PC-9 (cell line): ENCODE data around the gene PIK3C2G. TPM values are rescaled to one million over a fixed set of nuclear protein-coding genes. Genes with fewer than 3 reads are reported as not detected.

ENCODE experiments used
- BruUV-seq: library from RNA; stranded (reverse); fragments of 400-500 nt; replicated peaks from 2 replicates; lab custom pipeline; 2021; lab: Mats Ljungman, UMichigan
- CTCF ChIA-PET: fragments of 300-600 bp; sonication (Branson Sonifier 250); formaldehyde crosslinking; loops from one replicate; lab custom pipeline; 2022; ENCODE audit warnings: antibody characterized with exemption; lab: Charles Lee
- POLR2A ChIA-PET: fragments of 300-600 bp; sonication (Branson Sonifier 250); formaldehyde crosslinking; loops from one replicate; lab custom pipeline; 2022; ENCODE audit warnings: antibody characterized with exemption; ENCODE audit not compliant: unreplicated experiment; lab: Charles Lee
- DNase-seq, 2 experiments: peaks; one replicate each; pipeline versions ENCODE4 v3.0.0 to v3.0.0-alpha.2; 2015 to 2022; ENCODE audit warnings: mixed read lengths in 1 of 2
- H2AFZ ChIP-seq: fragments of 200-600 bp; sonication (generic); 2 replicates; pipeline ENCODE4 v1.8.1; 2017; ENCODE audit warnings: antibody characterized with exemption
- H3F3A ChIP-seq: fragments of 200-600 bp; sonication (generic); 2 replicates; pipeline ENCODE4 v1.8.1; 2017; ENCODE audit warnings: antibody characterized with exemption, mild to moderate bottlenecking, low read depth; ENCODE audit not compliant: insufficient read depth
- H3K27ac ChIP-seq: fragments of 200-600 bp; sonication (generic); 2 replicates; pipeline ENCODE4 v1.6.1; 2016; ENCODE audit warnings: mixed run types
- H3K27me3 ChIP-seq: fragments of 200-600 bp; sonication (generic); 2 replicates; pipeline ENCODE4 v1.6.1; 2016; ENCODE audit warnings: low read depth, mixed run types; ENCODE audit not compliant: insufficient read depth
- H3K36me3 ChIP-seq: fragments of 200-600 bp; sonication (generic); 2 replicates; pipeline ENCODE4 v1.6.1; 2016; ENCODE audit warnings: low read depth, mixed run types
- H3K4me1 ChIP-seq: fragments of 200-600 bp; sonication (generic); replicated peaks from 2 replicates; pipeline ENCODE4 v1.6.1; 2016; ENCODE audit warnings: mixed run types; ENCODE audit not compliant: insufficient read depth
- H3K4me2 ChIP-seq: fragments of 200-600 bp; sonication (generic); 2 replicates; pipeline ENCODE4 v1.6.1; 2017; ENCODE audit warnings: mixed run types
- H3K4me3 ChIP-seq: fragments of 200-600 bp; sonication (generic); 2 replicates; pipeline ENCODE4 v1.6.1; 2016; ENCODE audit warnings: mixed run types
- H3K79me2 ChIP-seq: fragments of 200-600 bp; sonication (generic); 2 replicates; pipeline ENCODE4 v1.6.1; 2017; ENCODE audit warnings: low read depth, mixed run types
- H3K9me2 ChIP-seq: fragments of 200-600 bp; sonication (generic); 2 replicates; pipeline ENCODE4 v1.8.1; 2017; ENCODE audit warnings: mild to moderate bottlenecking; ENCODE audit not compliant: insufficient read depth
- H3K9me3 ChIP-seq: fragments of 200-600 bp; sonication (generic); 2 replicates; pipeline ENCODE4 v1.8.1; 2016; ENCODE audit warnings: low read depth; ENCODE audit not compliant: insufficient read depth
- H4K20me1 ChIP-seq: fragments of 200-600 bp; sonication (generic); 2 replicates; pipeline ENCODE4 v1.8.1; 2017; ENCODE audit not compliant: insufficient read depth
- CTCF ChIP-seq: fragments of 200-600 bp; sonication (generic); conservative IDR thresholded peaks from 2 replicates; pipeline ENCODE4 v1.6.1; 2017; ENCODE audit warnings: mixed run types, antibody characterized with exemption, mild to moderate bottlenecking, moderate library complexity
- EZH2 ChIP-seq: fragments of 200-600 bp; sonication (generic); IDR thresholded peaks from 2 replicates; pipeline ENCODE4 v1.8.0; 2017; ENCODE audit warnings: antibody characterized with exemption, low read depth
- intact Hi-C: fragments of 100-400 bp; cut with micrococcal nuclease; formaldehyde crosslinking; loops from one replicate; pipeline ENCODE4 v1.10.0; 2022; ENCODE audit not compliant: unreplicated experiment
- total RNA-seq: library from RNA; stranded (reverse); gene quantifications from 2 replicates; pipeline ENCODE4 v1.2.3, GENCODE V29; 2021

The PIK3C2G gene
- total RNA-seq, 1 experiment from 2014 or later, result 1.4 TPM

- Histone ChIP-seq H2AFZ (no peak overlapping the region), H3K4me2 (no peak overlapping the region), H3K9me3 (no peaks in the 10 kb centered on the region), H3K4me1 (no peaks in the 10 kb centered on the region), H3K9me2 (no peaks in the 10 kb centered on the region), H3K4me3 (no peak overlapping the region), H3K36me3 (no peaks in the 10 kb centered on the region), H3F3A (no peaks in the 10 kb centered on the region), H3K79me2 (no peaks in the 10 kb centered on the region), H4K20me1 (no peaks in the 10 kb centered on the region), H3K27ac (no peak overlapping the region), H3K27me3 (no peaks in the 10 kb centered on the region)
- no peak for TF ChIP-seq CTCF
- no peak for TF ChIP-seq EZH2
- DNase-seq, result no peak
- ChIA-PET CTCF (no interaction called here), POLR2A (no interaction called here)
- intact Hi-C loops, result no loop called here
- BruUV-seq, result no TSS peak
These were observed 158.0 kb downstream of the PIK3C2G start for GRCh38 chr12:18419311-18419710.

- CTCF ChIA-PET, result no interaction called here
- BruUV-seq, result no TSS peak
- Histone ChIP-seq H3K4me3 (no peak overlapping the region), H2AFZ (no peak overlapping the region), H3K79me2 (no peaks in the 10 kb centered on the region), H3K9me3 (no peaks in the 10 kb centered on the region), H3K27me3 (no peaks in the 10 kb centered on the region), H3K9me2 (no peaks in the 10 kb centered on the region), H4K20me1 (no peaks in the 10 kb centered on the region), H3F3A (no peaks in the 10 kb centered on the region), H3K4me1 (no peaks in the 10 kb centered on the region), H3K27ac (no peak overlapping the region), H3K4me2 (no peak overlapping the region), H3K36me3 (no peaks in the 10 kb centered on the region)
- TF ChIP-seq EZH2 (no peak), CTCF (no peak)
- DNase-seq, result no peak
- intact Hi-C loops, result no loop called here
- POLR2A ChIA-PET, result interaction anchor here (0.5 to 0.6 kb wide), 2 partner anchors 171 to 666 kb away, joined by 3 read pairs; no protein-coding TSS in a partner anchor
These were observed 160.5 kb downstream of the PIK3C2G start for GRCh38 chr12:18421867-18422266.

GRCh38 chr12:18422871-18423270 is 161.6 kb downstream of the PIK3C2G start:
- Histone ChIP-seq H3K36me3 (no peaks in the 10 kb centered on the region), H4K20me1 (no peaks in the 10 kb centered on the region), H3K27me3 (no peaks in the 10 kb centered on the region), H3K27ac (no peak overlapping the region), H3K79me2 (no peaks in the 10 kb centered on the region), H3K9me2 (no peaks in the 10 kb centered on the region), H3K9me3 (no peaks in the 10 kb centered on the region), H3F3A (no peaks in the 10 kb centered on the region), H3K4me1 (no peaks in the 10 kb centered on the region; the same call in 1 of the 2 replicates), H3K4me3 (no peak overlapping the region), H2AFZ (no peak overlapping the region), H3K4me2 (no peak overlapping the region)
- TF ChIP-seq EZH2, result no peak
- ChIA-PET POLR2A (interaction anchor here (0.5 kb wide), 1 partner anchor 363 kb away, joined by 6 read pairs; no protein-coding TSS in a partner anchor), CTCF (no interaction called here)
- intact Hi-C loops, result no loop called here
- DNase-seq, result no peak
- BruUV-seq, result no TSS peak

- Histone ChIP-seq H3K4me1 (peaks cover 3% of the 10 kb centered on the region), H2AFZ (no peak overlapping the region), H3K27ac (no peak overlapping the region), H3K9me2 (no peaks in the 10 kb centered on the region), H3F3A (no peaks in the 10 kb centered on the region), H3K27me3 (no peaks in the 10 kb centered on the region), H3K4me2 (no peak overlapping the region), H3K9me3 (no peaks in the 10 kb centered on the region), H3K36me3 (no peaks in the 10 kb centered on the region), H4K20me1 (no peaks in the 10 kb centered on the region), H3K79me2 (no peaks in the 10 kb centered on the region), H3K4me3 (no peak overlapping the region)
- no TSS peak for BruUV-seq
- CTCF ChIA-PET, result no interaction called here
- no peak for TF ChIP-seq EZH2
- TF ChIP-seq CTCF, result no peak
- intact Hi-C loops, result loop anchor here (5.0 kb wide), 1 partner anchor 297 kb away; no protein-coding TSS in a partner anchor
- POLR2A ChIA-PET, result no interaction called here
- no peak for DNase-seq
These were observed 163.5 kb downstream of the PIK3C2G start for GRCh38 chr12:18424857-18425256.
